Measurements from ENCODE around the gene POLR1H.
A peak's percentile ranks its signal among the peaks of the same experiment; 100 is the strongest.
"Not testable (repeated sequence)": the region's sequence is repeated elsewhere in the genome, so short reads cannot be mapped to it uniquely, and the experiment has no call there.

Gene POLR1H

GRCh38 chr6:30061092-30061857 is at the start of gene POLR1H:
Gene POLR1H (plus strand): TSS chr6:30061265. CDS start chr6:30061525, 260 bp downstream.
- peak; percentile 83 for DNase-seq (ENCODE audit: low read depth)

- DNase-seq (ENCODE audit: low read depth): peak; percentile 14
Measured at GRCh38 chr6:30013291-30013922, 47.7 kb upstream of the POLR1H start.

- DNase-seq (ENCODE audit: low read depth): no peak
Measured at GRCh38 chr6:30019819-30020218, 41.2 kb upstream of the POLR1H start.

- DNase-seq (ENCODE audit: low read depth): no peak
Measured at GRCh38 chr6:30020626-30021025, 40.4 kb upstream of the POLR1H start.

- no peak for DNase-seq (ENCODE audit: low read depth)
Measured at GRCh38 chr6:30022189-30022588, 38.9 kb upstream of the POLR1H start.

- not testable (repeated sequence) for DNase-seq (ENCODE audit: low read depth)
Measured at GRCh38 chr6:30022712-30023111, 38.4 kb upstream of the POLR1H start.

- DNase-seq (ENCODE audit: low read depth): no peak
Measured at GRCh38 chr6:30025186-30025585, 35.9 kb upstream of the POLR1H start.

- no peak for DNase-seq (ENCODE audit: low read depth)
Measured at GRCh38 chr6:30029588-30029987, 31.5 kb upstream of the POLR1H start.

GRCh38 chr6:30031381-30031780 is 29.7 kb upstream of the POLR1H start:
- no peak for DNase-seq (ENCODE audit: low read depth)

GRCh38 chr6:30033440-30033839 is 27.6 kb upstream of the POLR1H start:
- not testable (repeated sequence) for DNase-seq (ENCODE audit: low read depth)

- no peak for DNase-seq (ENCODE audit: low read depth)
Measured at GRCh38 chr6:30035784-30036183, 25.3 kb upstream of the POLR1H start.

- no peak for DNase-seq (ENCODE audit: low read depth)
Measured at GRCh38 chr6:30037182-30037788, 23.8 kb upstream of the POLR1H start.

GRCh38 chr6:30041221-30041620 is 19.8 kb upstream of the POLR1H start:
- no peak for DNase-seq (ENCODE audit: low read depth)

- no peak for DNase-seq (ENCODE audit: low read depth)
Measured at GRCh38 chr6:30041821-30042220, 19.2 kb upstream of the POLR1H start.

- DNase-seq (ENCODE audit: low read depth): no peak
Measured at GRCh38 chr6:30042476-30042875, 18.6 kb upstream of the POLR1H start.

GRCh38 chr6:30042914-30043313 is 18.2 kb upstream of the POLR1H start:
- no peak for DNase-seq (ENCODE audit: low read depth)

GRCh38 chr6:30043744-30044143 is 17.3 kb upstream of the POLR1H start:
- no peak for DNase-seq (ENCODE audit: low read depth)

- no peak for DNase-seq (ENCODE audit: low read depth)
Measured at GRCh38 chr6:30044630-30045029, 16.4 kb upstream of the POLR1H start.

- DNase-seq (ENCODE audit: low read depth): peak; percentile 87
Measured at GRCh38 chr6:30047220-30047619, 13.8 kb upstream of the POLR1H start.

- no peak for DNase-seq (ENCODE audit: low read depth)
Measured at GRCh38 chr6:30053682-30054081, 7.4 kb upstream of the POLR1H start.

GRCh38 chr6:30055513-30055912 is 5.6 kb upstream of the POLR1H start:
- no peak for DNase-seq (ENCODE audit: low read depth)

GRCh38 chr6:30060606-30061091 is 416 bp upstream of the POLR1H start:
- DNase-seq (ENCODE audit: low read depth): no peak

GRCh38 chr6:30061858-30062458 is 893 bp downstream of the POLR1H start:
- no peak for DNase-seq (ENCODE audit: low read depth)
